ENCODE measurements around the gene MAP6.

Gene MAP6

GRCh38 chr11:75566763-75567279 is 102.0 kb downstream of the MAP6 start:
- DNase-seq (ENCODE audit: low spot score): no peak

- DNase-seq (ENCODE audit: low spot score): no peak
Measured at GRCh38 chr11:75565916-75566762, 102.7 kb downstream of the MAP6 start.

GRCh38 chr11:75565221-75565814 is 103.5 kb downstream of the MAP6 start:
- no peak for DNase-seq (ENCODE audit: low spot score)

DNA sequence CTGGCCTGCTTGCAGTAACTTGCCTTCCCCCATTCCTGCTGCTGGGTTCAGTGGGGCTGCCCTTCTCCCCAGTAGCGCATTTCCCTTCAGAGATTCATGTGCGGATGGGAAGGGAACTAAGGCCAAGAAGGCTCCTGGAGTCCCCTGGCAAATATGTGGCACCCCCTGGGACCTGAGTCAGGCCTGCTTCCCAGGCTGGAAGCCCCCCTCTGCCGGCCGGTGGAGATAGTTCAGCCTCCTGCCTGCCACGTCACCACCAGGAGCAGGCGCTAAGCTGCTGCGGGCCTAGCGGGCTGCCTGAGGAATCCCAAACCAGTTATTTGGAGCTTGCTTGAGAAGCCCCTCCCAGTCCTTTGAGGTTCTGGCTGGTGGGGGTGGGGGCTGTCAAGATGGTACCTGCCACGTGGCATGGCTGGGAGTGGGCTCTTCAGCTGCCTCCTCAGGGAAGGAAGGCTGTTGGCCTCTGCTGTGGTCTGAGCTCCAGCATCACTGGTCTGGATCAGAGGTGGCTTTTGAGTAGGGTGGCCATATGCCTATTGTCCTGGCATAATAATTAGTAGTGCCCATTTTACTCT is 104.8 kb downstream of the MAP6 start:
- DNase-seq (ENCODE audit: low spot score): no peak

DNA sequence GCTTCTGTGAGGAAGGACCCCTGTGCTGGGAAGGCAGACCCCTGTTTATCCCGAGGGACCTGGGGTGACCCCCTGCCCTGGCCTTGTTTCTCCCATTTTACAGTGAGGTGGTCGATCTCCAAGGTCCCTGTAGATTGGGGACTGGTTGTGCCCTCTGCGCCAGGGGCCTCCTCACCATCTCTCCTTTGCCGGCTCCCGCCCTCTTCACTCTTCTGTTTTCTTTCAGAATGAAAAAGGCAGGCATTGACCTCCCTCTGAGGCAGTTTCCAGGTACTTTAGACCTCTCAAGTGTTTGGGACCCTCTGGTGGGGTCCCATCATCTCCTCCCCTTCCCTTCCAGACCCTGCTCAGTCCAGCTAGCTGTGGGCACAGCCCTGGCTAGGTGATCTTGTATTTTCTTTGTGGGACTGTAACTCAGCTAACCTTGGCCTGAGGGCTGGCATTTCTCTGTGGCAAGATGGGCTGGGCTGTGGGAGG is 105.3 kb downstream of the MAP6 start:
- DNase-seq (ENCODE audit: low spot score): no peak

DNA sequence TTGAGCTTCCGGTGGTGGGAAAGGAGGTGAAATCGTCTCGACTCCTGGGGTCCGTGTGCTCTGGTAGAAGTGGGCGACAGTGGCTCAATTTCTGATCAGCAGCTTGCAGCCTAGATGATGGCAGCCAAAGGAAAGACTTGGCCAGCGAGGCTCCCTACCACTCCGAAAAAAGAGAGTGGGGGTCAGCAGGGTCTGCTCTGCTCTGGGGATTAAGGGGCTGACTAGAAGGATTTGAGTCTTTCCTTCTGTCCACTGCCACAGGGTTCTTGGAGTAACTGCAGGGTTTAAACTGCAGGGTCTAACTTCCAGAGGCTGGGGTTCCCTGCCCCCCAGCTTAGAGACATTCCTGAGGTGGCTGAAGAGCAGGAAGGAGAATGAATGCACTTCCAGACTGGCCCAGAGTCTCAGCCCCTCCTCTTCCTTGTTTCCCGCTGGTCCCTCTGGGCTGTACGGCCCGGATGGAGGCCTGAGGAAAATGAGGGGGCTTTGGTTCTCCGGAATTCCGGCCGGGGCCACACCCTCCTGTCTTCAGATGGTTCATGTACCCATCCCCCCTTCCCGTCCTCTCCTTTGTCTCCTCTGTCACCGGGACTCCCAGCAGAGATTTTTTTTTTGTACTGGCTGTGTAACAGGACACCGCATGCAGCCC is 105.9 kb downstream of the MAP6 start:
- DNase-seq (ENCODE audit: low spot score): no peak

DNA sequence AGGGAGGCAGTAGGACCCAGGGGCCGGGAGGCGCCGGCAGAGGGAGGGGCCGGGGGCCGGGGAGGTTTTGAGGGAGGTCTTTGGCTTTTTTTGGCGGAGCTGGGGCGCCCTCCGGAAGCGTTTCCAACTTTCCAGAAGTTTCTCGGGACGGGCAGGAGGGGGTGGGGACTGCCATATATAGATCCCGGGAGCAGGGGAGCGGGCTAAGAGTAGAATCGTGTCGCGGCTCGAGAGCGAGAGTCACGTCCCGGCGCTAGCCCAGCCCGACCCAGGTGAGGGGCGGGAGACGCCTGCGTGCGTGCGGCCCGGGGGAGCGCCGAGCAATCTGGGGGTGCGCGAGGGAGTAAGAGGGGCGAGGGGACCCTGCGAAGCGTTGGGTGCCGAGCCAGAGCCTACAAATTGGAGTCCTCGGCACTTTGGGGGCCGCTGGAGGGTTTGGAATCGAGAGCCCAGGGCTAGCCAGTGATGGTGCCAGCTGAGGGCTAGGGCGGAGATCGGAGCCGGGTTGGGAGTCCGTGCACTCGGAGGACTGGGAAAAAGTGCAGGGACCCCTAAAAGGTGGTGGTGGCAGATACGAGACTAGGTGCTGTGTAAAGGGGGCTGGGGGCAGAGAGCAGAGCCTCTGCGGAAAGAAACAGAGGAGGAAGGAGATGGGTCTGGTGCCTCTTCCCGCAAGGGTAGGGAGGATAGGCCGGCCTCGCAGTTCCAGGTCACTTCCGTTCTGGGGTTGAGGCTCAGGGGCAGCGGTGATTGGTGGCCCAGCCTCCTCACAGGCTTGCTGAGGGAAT is 106.6 kb downstream of the MAP6 start, which contains the start of gene SERPINH1:
SERPINH1 (plus strand) TSS at position 206 of the 788 bp plus-strand sequence. CDS start 4,097 bp downstream, outside the sequence.
- DNase-seq (ENCODE audit: low spot score): peak; percentile 52

DNA sequence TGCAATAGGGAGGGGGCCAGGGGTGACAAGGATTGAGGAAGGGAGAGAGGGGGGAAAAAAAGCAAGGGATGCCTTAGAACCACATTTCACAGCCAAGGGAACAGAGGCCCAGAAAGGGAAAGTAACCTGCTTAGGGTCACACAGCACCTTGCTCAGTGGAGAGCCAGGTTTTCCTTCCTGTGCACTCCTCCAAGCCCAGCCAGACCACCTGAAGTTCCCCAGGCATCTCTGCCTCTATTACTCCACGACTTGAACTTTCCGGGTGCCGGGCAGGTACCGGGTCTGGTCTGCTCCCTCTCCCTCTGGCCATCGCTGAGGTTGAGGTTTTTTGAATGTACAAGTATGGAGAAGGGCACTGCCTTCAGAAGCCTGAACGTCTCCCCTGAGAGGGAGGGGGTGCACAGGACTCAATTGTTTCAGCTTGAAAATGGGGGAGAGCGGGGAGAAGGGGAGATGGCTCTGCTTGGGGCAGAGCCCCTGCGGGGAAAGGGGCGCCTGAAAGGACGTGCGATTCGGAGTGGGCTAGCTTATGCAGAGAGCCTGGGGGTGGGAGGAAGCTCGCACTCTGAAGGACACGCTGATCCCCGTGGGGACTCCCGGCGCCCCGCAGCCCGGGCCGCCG is 107.3 kb downstream of the MAP6 start:
- DNase-seq (ENCODE audit: low spot score): peak; percentile 40

DNA sequence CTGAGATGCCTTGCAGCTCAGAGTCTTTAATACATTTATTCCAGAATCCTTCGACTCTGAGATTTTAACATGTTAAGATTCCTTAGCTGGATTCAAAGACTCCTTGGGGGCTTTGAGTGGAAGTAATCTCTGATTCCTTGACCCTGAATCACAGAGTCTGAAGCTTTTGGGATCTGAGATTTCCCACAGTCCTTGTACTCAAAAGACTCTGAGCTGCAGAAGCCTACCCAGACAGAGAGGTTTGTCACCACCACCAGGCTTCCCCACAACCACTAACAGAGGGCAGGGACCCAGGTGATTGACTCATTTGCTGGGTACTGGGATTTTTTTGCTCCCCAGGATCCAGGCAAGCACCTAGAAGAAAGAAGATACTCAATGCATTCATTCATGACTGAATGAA is 108.2 kb downstream of the MAP6 start:
- no peak for DNase-seq (ENCODE audit: low spot score)

DNA sequence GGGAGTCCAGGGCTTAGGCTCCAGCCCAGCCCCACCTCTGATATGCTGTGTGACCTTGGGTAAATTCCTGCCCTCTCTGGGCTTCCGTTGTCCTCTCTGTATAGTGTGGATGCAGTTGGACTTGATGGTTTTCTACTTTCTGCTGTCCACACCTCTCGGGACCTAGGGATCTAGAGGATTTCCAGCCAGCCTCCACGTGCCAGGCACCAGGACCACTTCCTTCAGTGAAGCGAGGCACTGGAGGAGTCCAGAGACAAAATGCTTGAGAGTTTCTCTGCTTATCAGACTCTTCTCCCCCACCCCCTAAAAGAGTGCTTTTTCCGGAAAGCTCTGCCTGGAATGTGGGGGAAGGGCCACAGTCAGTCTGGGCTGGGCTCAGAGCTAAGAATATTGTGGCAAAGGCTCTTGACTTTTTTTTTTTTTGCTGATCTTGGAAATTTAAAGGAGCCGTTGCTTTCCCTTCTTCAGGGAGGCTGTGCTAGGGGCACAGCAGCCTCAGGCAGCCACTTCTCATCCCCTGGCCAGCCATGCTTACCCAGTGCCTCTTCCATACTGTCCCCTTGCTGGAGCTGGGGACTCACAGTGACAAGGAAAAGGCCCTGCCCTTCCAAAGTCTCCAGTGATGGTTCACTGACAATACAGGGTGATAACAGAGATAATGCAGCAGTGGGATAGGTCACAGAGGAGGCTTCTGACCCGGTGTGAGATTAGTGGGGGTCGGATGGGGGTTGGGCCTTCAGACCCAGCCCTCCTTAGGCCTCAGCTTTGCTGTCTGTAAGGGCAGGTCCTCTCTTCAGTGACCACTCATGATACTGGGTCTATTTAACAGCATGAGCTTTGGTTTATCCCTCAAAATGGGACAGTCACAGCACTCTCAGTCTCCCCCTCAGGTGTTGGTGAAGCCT is 109.6 kb downstream of the MAP6 start:
- DNase-seq (ENCODE audit: low spot score): no peak

DNA sequence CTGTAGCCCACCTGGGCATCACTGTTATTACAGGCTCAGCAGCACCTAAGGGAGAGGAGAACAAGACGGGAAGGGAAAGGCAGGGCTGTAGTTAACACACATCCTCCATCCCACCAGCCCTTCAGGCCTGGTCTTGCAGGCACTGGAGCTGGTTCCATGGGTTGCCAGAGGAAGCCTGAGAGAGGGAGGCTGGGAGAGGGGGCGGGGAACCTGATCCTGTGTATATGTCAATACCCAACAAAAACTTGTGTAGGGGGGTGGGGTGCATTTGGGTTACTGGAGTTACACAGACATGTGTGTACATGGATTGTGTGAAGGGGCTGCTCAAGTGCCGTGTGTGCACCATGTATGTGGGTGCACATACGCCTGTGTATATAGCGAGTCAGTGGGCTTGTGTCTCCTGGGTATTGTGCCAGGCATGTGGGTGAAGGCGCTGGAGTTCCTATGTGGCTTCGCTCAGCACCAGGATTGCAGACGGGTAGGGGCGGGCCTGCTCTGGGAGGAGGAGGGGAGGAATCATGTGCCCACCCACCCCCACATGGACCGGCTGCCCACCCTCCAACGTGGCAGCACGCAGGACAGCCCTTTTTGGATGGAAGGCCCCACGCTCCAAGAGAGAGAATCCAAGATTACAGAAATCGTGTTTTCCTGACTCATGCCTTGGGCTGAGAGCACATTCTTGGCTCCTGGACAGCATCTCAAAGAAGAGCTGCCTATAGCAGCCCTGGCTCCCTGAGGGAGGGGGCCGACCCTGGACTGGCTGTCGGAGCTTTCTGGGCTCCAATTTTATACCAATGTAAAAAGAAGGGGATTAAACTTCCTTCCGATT is 111.0 kb downstream of the MAP6 start:
- DNase-seq (ENCODE audit: low spot score): no peak

- DNase-seq (ENCODE audit: low spot score): no peak
Measured at GRCh38 chr11:75556275-75556674, 112.6 kb downstream of the MAP6 start.

DNA sequence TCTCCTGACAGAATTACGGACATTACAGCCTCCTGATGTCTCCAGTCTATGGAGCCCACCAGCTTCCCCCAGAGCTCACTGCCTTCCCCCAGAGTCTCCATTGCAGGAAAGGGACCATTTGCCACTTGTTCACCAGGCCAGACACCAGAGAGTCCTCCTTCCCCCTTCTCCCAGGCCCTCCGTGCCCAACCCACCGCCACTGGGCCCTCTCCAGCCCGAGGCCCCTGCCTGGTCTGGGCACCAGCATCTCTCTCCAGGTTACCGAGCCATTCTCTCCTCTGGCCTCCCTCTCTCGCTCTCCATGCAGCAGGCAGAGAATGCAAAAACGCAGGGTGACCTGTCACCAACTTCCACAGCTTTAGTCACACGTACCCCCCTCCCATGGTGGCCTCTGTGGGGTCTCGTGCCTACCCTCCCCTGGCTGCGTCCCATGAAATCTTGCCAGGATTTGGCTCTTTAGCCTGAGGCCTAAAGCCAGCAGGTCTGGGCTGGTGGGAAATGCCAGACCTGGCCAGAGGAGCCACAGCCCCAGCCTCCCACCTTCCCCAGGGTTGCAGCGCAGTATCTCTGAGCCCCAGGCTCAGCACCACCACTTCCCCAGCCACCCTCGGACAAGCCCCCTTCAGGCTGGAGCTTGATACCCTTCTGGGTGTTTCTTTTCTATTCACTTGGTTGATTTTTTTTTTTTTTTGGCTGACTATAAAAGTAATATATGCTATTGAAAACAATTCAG is 113.6 kb downstream of the MAP6 start:
- no peak for DNase-seq (ENCODE audit: low spot score)

DNA sequence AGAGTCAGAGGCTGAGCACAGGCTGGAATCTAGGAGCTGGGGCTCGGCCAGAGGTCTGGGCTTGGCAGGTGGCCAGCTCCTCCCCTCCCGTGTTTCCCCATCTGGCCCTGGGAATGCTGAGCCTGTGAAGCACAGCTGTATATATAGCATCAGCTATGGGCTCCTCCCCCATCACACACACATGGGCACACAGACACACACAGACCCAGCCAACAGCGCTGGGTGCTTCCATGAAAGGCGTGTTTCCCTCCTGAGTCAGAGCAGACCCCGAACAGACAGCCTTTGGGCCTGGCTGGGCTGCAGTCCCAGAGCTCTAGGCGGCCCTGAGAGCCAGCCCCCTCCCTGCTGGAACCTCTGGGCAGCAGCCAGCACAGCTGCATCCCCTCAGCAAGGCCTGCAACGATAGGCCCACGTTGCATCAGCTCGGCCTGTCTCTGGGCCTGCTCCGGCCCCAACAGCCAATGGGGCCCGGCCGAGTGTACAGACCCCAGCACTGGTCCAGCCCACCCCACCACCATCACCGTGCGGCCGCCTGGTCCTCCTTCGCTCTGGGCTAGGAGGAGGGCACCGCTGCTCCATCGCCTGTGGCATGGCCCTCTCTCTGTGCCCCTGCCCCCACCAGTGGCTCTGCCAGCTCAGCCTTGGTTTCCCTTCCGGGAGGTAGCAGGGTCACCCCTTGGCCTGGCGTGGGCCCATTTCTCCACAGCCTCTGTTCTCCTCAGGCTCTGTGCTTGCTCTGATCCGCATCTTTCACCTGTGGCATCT is 114.4 kb downstream of the MAP6 start:
- no peak for DNase-seq (ENCODE audit: low spot score)

GRCh38 chr11:75553889-75554257 is 115.0 kb downstream of the MAP6 start:
- no peak for DNase-seq (ENCODE audit: low spot score)

DNA sequence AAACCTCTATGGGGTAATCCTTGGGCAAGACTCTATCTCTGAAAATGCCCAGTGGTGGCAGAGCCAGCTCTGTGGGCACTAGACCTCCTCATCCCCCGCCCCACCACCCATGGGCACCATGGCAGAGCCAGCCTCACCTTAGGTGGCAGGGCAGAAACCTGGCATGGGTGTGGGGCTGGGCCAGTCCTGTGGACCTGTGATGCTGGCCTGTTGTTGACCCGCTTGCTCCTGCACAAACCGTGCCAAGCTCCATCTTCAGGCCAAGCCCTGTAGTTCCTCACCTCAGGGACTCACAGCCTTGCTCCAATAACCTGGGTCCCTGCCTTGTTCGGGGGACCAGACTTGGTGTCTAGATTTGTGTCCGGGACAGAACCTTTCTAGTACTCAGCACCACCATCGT is 115.7 kb downstream of the MAP6 start:
- DNase-seq (ENCODE audit: low spot score): no peak

DNA sequence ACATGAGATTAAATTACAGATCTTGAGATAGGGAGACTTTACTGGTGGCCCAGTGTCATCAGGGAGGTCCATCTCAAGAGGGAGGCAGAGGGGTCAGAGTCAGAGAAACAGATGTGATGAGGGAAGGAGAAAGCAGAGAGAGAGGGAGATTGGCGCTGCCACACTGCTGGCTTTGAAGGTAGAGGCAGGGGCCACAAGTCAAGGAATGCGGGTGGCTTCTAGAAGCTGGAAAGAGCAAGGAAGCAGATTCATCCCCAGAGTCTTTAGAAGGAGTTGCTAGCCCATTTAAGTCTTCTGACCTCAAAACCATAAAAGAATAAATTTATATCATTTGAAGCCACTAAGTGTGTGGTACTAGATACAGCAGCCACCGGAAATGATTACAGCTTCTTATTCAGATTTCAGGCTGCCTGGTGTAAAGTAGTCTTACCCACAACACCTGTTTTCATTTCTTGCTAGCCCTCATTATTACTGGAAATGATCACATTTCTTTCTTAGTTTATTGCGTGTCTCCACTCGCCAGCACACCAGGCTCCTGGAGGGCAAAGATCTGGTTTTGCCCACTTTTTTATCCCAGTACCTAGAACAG is 119.4 kb downstream of the MAP6 start:
- DNase-seq (ENCODE audit: low spot score): no peak
